Prostate gland (tissue), 2 donors: ENCODE measurements around the gene TCF4. TPM values are rescaled to one million over a fixed set of nuclear protein-coding genes. Genes with fewer than 3 reads are reported as not detected.

Experiments
- DNase-seq: peaks from one replicate; pipeline ENCODE4 v3.0.0-alpha.2; 2019; ENCODE audit warnings: low spot score
- H3K27ac ChIP-seq, 2 donors: fragments of 200-600 bp; sonication (generic); 2 replicates each; pipeline ENCODE4 v1.5.1; 2017 to 2019
- H3K27me3 ChIP-seq: fragments of 200-600 bp; sonication (generic); replicated peaks from 2 replicates; pipeline ENCODE4 v1.5.1; 2019; ENCODE audit not compliant: insufficient read depth
- H3K36me3 ChIP-seq, 2 donors: fragments of 200-600 bp; sonication (generic); 1 replicate in 1 of 2; 2 replicates in 1 of 2; pipeline versions ENCODE4 v1.5.1 to v1.8.1; 2017 to 2019
- H3K4me1 ChIP-seq: fragments of 200-600 bp; sonication (generic); replicated peaks from 2 replicates; pipeline ENCODE4 v1.5.1; 2019
- H3K4me3 ChIP-seq, 2 donors: fragments of 200-600 bp; sonication (generic); 2 replicates each; pipeline ENCODE4 v1.5.1; 2017 to 2019
- H3K9me3 ChIP-seq: fragments of 200-600 bp; sonication (generic); 2 replicates; pipeline ENCODE4 v1.5.1; 2017
- POLR2A ChIP-seq: fragments of 450-650 bp; IDR thresholded peaks from one replicate; pipeline ENCODE4 v1.6.1; 2016; ENCODE audit warnings: antibody characterized with exemption, mild to moderate bottlenecking
- POLR2AphosphoS5 ChIP-seq: sonication (generic); formaldehyde crosslinking; IDR thresholded peaks from one replicate; pipeline ENCODE4 v1.6.1; 2017; ENCODE audit warnings: antibody characterized with exemption
- WGBS: methylation state at CpG from one replicate; pipeline ENCODE4 v1.1.5; 2018; 5-methylcytosine and 5-hydroxymethylcytosine counted together
- intact Hi-C: fragments of 100-400 bp; cut with DNase I; formaldehyde crosslinking; loops from one replicate; pipeline ENCODE4 v1.14.2; 2022
- total RNA-seq, 2 donors: library from RNA; depleted of rRNA; stranded (reverse); fragments of >200 nt; gene quantifications; one replicate each; pipeline ENCODE4 v1.1.0, GENCODE V29; 2016
- TF ChIP-seq, protein P1 (sequence below), 4 experiments: fragments of 200-600 bp in 2 of 4; fragments of 450-650 bp in 2 of 4; sonication (generic) in 2 of 4; IDR thresholded peaks; 1 replicate in 3 of 4; 2 replicates in 1 of 4; pipeline ENCODE4 v1.5.1; 2016 to 2019; ENCODE audit warnings: antibody characterized with exemption in 4 of 4, mild to moderate bottlenecking in 2 of 4, moderate library complexity in 2 of 4

Gene TCF4
- total RNA-seq, 2 donors from 2014 or later = 29.8 to 87.2 TPM

DNA sequence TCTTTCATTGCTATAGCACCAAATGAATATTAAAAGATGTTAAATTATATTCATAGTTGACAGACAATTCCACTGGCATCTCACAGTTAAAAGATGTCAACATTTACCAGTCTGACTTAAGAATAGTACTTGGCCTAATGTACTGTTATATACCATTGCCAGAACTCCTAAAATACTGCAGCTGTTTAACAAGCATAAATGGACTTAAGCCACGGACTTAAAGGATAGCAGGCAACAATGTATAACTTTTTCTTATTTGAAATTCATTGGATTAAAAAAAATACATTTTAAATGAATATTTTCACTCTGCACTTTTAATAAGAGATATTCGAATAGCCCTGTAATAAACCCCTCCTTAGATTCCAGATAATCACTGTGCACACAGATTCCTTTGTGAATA lies 3.8 kb downstream of the TCF4 start:
- no peak for TF ChIP-seq POLR2A
- no peak for TF ChIP-seq POLR2AphosphoS5
- TF ChIP-seq, protein P1, sequence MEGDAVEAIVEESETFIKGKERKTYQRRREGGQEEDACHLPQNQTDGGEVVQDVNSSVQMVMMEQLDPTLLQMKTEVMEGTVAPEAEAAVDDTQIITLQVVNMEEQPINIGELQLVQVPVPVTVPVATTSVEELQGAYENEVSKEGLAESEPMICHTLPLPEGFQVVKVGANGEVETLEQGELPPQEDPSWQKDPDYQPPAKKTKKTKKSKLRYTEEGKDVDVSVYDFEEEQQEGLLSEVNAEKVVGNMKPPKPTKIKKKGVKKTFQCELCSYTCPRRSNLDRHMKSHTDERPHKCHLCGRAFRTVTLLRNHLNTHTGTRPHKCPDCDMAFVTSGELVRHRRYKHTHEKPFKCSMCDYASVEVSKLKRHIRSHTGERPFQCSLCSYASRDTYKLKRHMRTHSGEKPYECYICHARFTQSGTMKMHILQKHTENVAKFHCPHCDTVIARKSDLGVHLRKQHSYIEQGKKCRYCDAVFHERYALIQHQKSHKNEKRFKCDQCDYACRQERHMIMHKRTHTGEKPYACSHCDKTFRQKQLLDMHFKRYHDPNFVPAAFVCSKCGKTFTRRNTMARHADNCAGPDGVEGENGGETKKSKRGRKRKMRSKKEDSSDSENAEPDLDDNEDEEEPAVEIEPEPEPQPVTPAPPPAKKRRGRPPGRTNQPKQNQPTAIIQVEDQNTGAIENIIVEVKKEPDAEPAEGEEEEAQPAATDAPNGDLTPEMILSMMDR (IDR thresholded peaks at IDR 0.05) = no peak
- WGBS = 41% methylated on average over 2 of the region's 2 CpGs
- H3K27me3 ChIP-seq = no peaks in the 10 kb centered on the region
- no peaks in the 10 kb centered on the region for H3K36me3 ChIP-seq
- H3K4me3 ChIP-seq = no peak overlapping the region
- no peak overlapping the region for H3K27ac ChIP-seq
- intact Hi-C loops = loop anchor here (10.0 kb wide), 1 partner anchor 349 kb away; no protein-coding TSS in a partner anchor
- no peak for DNase-seq
- H3K4me1 ChIP-seq = no peaks in the 10 kb centered on the region
- no peaks in the 10 kb centered on the region for H3K9me3 ChIP-seq

DNA sequence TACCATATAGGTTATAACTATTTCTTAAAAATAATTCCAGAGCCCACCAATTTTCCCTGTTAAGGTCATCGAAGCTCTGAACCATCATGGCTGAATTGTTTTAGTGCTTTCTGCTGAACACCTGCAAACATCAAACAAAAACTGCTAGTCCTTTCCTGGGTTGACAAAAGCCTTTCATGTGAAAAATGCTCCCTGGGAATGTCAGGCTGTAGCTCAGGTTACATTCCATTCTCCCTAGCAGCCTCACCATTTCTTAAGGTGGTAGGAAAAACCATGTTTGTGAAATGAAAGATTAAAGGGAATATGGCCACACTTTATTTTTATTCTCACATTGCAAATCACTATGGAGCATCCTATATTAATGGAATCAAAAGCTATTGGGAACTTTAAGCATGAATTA lies 5.7 kb downstream of the TCF4 start:
- Histone ChIP-seq H3K4me3 (no peak overlapping the region), H3K27me3 (no peaks in the 10 kb centered on the region), H3K9me3 (no peaks in the 10 kb centered on the region), H3K36me3 (no peaks in the 10 kb centered on the region), H3K4me1 (no peaks in the 10 kb centered on the region), H3K27ac (no peak overlapping the region)
- no peak for DNase-seq
- 39% methylated on average over 1 of the region's 1 CpG for WGBS
- intact Hi-C loops = loop anchor here (10.0 kb wide), 1 partner anchor 348 kb away; no protein-coding TSS in a partner anchor
- TF ChIP-seq POLR2A (no peak), POLR2AphosphoS5 (no peak)
- TF ChIP-seq, protein P1 (IDR thresholded peaks at IDR 0.05) = no peak

DNA sequence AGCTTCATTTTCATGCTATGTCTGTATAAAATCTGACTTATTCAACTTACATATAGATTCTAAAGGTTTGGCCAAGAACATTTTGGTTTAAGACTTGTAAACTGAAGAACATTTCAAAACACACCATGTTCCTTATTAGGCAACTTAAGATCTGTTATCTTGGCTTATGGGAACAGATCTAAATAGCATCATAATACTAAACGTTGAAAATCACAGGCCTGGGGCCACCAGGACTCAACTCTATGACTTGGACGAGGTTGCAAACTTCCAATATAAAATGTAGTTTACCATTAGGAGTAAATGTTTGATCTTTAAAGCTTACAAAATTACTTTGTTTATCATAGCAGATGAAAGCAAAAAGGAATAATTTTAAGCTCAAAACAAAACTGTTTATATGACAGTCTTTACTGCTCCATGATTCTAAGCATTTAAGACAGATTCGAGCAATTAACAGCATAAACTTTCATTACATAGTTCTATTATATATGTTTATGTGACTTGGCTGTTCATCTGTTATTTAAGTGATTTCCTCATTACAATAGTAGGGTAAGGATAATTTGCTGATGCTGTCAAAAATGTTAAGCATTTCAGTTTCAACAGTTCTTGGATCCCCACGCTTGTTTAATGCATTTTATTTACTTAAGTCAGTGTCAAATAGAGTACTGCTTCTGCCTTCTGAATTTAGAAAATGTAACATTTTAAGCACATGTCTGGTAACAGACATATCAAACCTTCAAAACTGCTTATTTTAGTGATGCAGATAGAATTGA lies 8.3 kb downstream of the TCF4 start:
- no peaks in the 10 kb centered on the region for H3K4me1 ChIP-seq
- H3K27ac ChIP-seq = peak overlapping the region; percentile 8 to 37
- WGBS = 18% methylated on average over 4 of the region's 4 CpGs

DNA sequence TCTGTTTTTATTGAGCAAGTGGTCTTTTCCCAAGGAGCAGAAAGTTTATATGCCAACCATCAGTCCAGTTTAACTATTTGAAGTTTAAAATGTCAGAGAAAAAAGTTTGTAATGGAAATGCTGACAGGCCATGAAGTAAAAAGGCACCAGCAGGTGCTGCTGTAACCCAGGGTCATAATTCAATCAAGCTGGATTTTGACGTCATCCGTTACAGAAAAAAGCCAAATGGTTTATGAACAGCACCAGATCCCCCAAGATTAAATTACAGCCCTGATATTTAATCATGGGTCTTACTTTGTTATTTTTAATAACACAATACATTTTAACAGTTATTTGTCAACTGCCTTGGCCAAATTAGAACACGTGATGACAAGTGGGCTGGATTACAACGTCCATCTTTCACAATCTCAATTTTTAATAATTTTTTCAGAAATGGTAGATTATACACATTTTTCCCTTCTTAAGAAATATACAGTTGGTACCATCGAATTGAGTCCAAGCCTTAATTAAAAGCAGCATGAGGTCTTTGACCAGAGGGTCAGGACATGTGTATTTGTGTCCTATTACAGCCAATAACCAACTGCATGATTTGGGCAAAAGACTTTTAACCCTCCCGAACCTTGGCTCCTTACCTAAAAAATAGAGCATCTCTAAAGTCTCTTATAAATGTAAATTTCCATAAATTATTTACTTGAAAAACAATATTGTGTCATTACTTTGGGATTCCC lies 10.0 kb downstream of the TCF4 start:
- intact Hi-C loops = no loop called here
- 77% methylated on average over 6 of the region's 6 CpGs for WGBS
- H3K27ac ChIP-seq = no peak overlapping the region
- no peaks in the 10 kb centered on the region for H3K27me3 ChIP-seq
- DNase-seq = no peak
- H3K4me3 ChIP-seq = no peak overlapping the region
- no peaks in the 10 kb centered on the region for H3K36me3 ChIP-seq
- no peaks in the 10 kb centered on the region for H3K4me1 ChIP-seq
- H3K9me3 ChIP-seq = no peaks in the 10 kb centered on the region
- TF ChIP-seq, protein P1 (IDR thresholded peaks at IDR 0.05) = no peak
- no peak for TF ChIP-seq POLR2AphosphoS5
- no peak for TF ChIP-seq POLR2A

More for the DNA sequence above, 8.3 kb downstream of the TCF4 start:
- no peaks in the 10 kb centered on the region for H3K9me3 ChIP-seq
- intact Hi-C loops = loop anchor here (10.0 kb wide), 1 partner anchor 345 kb away; no protein-coding TSS in a partner anchor
- DNase-seq = no peak
- no peaks in the 10 kb centered on the region for H3K36me3 ChIP-seq
- H3K4me3 ChIP-seq = no peak overlapping the region
- peak; percentile 42 for TF ChIP-seq POLR2AphosphoS5
- no peak for TF ChIP-seq POLR2A
- TF ChIP-seq, protein P1 (IDR thresholded peaks at IDR 0.05) = no peak
- H3K27me3 ChIP-seq = no peaks in the 10 kb centered on the region
